Bronchial epithelial cell (primary cell): ENCODE data around the gene NHEJ1. TPM values are rescaled to one million over a fixed set of nuclear protein-coding genes. Genes with fewer than 3 reads are reported as not detected.

Experiments used
- DNase-seq: peaks from one replicate; pipeline ENCODE4 v3.0.0-alpha.2; 2010; ENCODE audit warnings: low read depth
- FAIRE-seq: peaks from 2 replicates; lab custom pipeline; 2011; peaks lifted over from hg19 to GRCh38; lab: Jason Lieb, UNC
- H3K27me3 ChIP-seq: 2 replicates; pipeline ENCODE4 v1.5.1; 2011; ENCODE audit warnings: low read length; ENCODE audit not compliant: control insufficient read depth, insufficient read depth
- H3K36me3 ChIP-seq: 2 replicates; pipeline ENCODE4 v1.5.1; 2011; ENCODE audit warnings: low read length; ENCODE audit not compliant: control insufficient read depth, insufficient read depth
- H3K4me3 ChIP-seq: 2 replicates; pipeline ENCODE4 v1.5.1; 2011; ENCODE audit warnings: mild to moderate bottlenecking, low read depth, low read length, control low read depth
- total RNA-seq: library from RNA; depleted of rRNA; stranded (reverse); fragments of >200 nt; gene quantifications from 2 replicates; pipeline ENCODE4 v1.2.1, GENCODE V29; 2014
- TF ChIP-seq, protein P1 (sequence below): IDR thresholded peaks from 2 replicates; pipeline ENCODE4 v1.5.1; 2011; ENCODE audit warnings: mild to moderate bottlenecking, moderate library complexity, low read length, control low read depth, inconsistent platforms; ENCODE audit not compliant: insufficient read depth, severe bottlenecking

Gene NHEJ1
- total RNA-seq, 1 donor from 2014 or later, result 22.1 TPM

DNA sequence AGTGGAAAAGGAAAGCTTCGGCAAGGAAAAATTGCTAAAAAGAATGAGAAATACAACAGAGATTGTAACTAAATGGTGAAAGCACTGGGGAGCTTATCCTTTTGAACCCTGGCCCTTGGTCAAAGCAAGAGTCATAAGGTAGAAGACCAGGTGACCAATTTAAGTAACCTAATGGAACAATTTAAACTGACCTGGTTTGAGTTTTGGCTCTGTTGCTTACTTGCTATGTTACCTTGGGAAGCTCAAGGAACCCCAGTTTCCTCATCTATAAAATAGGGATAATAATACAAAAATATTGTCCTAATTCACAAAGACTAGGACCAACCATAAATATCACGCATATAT lies 48.6 kb downstream of the NHEJ1 start:
- no peak for FAIRE-seq
- TF ChIP-seq, protein P1, sequence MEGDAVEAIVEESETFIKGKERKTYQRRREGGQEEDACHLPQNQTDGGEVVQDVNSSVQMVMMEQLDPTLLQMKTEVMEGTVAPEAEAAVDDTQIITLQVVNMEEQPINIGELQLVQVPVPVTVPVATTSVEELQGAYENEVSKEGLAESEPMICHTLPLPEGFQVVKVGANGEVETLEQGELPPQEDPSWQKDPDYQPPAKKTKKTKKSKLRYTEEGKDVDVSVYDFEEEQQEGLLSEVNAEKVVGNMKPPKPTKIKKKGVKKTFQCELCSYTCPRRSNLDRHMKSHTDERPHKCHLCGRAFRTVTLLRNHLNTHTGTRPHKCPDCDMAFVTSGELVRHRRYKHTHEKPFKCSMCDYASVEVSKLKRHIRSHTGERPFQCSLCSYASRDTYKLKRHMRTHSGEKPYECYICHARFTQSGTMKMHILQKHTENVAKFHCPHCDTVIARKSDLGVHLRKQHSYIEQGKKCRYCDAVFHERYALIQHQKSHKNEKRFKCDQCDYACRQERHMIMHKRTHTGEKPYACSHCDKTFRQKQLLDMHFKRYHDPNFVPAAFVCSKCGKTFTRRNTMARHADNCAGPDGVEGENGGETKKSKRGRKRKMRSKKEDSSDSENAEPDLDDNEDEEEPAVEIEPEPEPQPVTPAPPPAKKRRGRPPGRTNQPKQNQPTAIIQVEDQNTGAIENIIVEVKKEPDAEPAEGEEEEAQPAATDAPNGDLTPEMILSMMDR, result no peak

DNA sequence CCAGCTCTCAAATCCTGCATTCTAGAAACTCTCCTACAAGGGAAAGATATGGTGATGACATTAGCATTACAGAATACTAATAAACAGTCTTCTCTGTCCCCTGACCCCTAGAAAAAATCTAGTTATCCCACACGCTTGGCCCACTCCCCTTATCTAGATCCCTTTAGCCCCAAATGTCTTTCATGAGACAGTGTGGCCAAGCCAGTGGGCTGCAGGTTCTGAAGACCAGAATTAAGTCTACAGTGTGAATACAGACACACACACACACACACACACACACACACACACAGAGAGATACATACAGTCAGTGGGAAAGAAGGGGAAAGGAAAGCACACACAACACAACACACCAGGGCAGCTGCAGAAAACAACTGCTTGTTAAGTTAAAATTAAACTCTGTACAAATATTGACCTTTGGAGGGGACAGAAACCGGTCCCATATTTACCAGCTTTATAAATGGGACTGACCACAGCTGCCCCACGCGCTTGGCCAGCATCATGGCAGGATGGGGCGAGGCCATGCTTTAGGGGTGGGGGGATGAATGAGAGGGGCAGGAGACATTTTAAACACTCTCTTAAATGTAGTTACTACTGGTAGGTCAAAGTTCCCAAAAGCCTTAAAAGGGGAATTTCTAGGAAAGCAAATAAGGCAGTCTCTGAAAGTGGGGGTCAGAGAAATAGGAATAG lies 49.1 kb downstream of the NHEJ1 start:
- FAIRE-seq (no peak), DNase-seq (no peak)
- no peaks in the 10 kb centered on the region for H3K36me3 ChIP-seq
- H3K27me3 ChIP-seq, result no peaks in the 10 kb centered on the region
- H3K4me3 ChIP-seq, result no peak overlapping the region
- TF ChIP-seq, protein P1, result no peak

More for the DNA sequence above, 48.6 kb downstream of the NHEJ1 start:
- Histone ChIP-seq H3K4me3 (no peak overlapping the region), H3K36me3 (no peaks in the 10 kb centered on the region), H3K27me3 (no peaks in the 10 kb centered on the region)
- DNase-seq, result no peak

DNA sequence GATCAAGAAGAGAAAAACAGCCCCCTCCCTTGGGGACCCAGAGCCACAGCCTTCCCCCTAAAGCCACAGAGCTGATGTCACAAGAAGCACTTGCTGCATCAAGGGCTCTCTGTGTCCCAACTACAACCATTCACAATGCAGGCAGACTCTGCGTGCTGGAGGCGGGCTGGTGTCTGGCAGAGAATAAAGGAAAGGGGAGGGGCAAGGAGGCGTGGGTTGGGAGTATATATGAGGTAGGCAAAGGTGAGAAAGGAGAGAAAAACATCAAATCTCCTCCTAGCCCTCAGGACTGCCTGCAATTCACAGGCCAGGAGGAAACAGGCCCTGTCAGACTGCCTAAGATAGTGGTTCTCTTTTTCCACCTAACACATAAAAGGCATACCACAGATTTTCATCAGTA lies 51.1 kb downstream of the NHEJ1 start:
- Histone ChIP-seq H3K27me3 (no peaks in the 10 kb centered on the region), H3K36me3 (no peaks in the 10 kb centered on the region), H3K4me3 (no peak overlapping the region)
- DNase-seq, result no peak
- TF ChIP-seq, protein P1, result no peak
- no peak for FAIRE-seq

DNA sequence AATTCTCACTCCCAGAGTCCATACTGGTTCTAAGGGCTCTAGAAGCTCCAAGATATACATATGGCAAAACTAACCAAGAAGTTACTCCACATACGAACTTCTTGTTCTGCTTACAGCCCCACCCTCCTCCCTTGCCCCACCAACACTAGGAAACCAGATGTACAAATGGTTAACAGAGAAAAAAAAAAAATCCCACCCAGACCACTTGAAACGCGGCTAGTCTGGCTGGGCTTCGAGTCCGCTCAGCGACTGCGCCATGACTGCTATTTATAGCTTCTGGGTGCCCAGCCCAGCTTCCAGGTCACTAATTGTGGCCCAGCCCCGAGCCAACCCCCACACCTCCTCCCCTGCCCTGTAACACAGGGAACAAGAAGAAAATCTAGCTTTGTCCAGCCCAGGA lies 52.9 kb downstream of the NHEJ1 start:
- no peaks in the 10 kb centered on the region for H3K27me3 ChIP-seq
- TF ChIP-seq, protein P1, result no peak
- FAIRE-seq, result no peak

DNA sequence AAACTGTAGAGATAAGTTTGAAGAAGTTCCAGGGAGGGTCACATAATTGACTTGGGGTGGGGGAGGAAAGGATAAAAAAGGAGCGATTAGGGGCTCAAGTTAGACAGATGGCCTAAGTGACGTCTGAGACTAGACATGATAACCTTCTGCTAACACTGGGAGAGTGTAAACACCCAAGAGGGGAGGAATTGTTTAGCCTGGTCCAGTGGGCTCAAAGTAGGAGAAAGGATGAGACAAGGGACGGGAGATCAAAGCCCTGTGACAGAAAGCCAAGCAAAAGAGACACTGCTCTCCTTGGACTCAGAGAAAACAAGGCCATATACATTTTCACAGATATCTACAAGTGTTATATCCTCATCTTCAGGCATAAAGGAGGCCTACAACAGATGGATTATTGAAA lies 54.4 kb downstream of the NHEJ1 start:
- Histone ChIP-seq H3K27me3 (no peaks in the 10 kb centered on the region), H3K4me3 (no peak overlapping the region), H3K36me3 (no peaks in the 10 kb centered on the region)
- DNase-seq, result no peak
- FAIRE-seq, result no peak
- TF ChIP-seq, protein P1, result no peak

More for the DNA sequence above, 52.9 kb downstream of the NHEJ1 start:
- DNase-seq, result no peak
- no peaks in the 10 kb centered on the region for H3K36me3 ChIP-seq
- no peak overlapping the region for H3K4me3 ChIP-seq
